Neural cell (in vitro differentiated cells): Measurements from ENCODE around the gene CDH6.

Experiments used
- CTCF ChIP-seq: fragments of 450-650 bp; IDR thresholded peaks from 2 replicates; pipeline ENCODE4 v1.5.1; 2014; ENCODE audit warnings: antibody characterized with exemption, mild to moderate bottlenecking, moderate library complexity; ENCODE audit not compliant: poor library complexity, severe bottlenecking
- EP300 ChIP-seq: fragments of 450-650 bp; conservative IDR thresholded peaks from 2 replicates; pipeline ENCODE4 v1.6.1; 2014; ENCODE audit warnings: antibody characterized with exemption, mild to moderate bottlenecking, moderate library complexity; ENCODE audit not compliant: poor library complexity, severe bottlenecking
- EZH2 ChIP-seq: fragments of 200-600, 300-800 bp; shearing (Covaris generic), sonication (generic); IDR thresholded peaks from 2 replicates; pipeline ENCODE4 v1.6.1; 2014; ENCODE audit warnings: antibody characterized with exemption, low read length, borderline replicate concordance, mild to moderate bottlenecking; ENCODE audit not compliant: insufficient read depth, poor library complexity, severe bottlenecking
- POLR2AphosphoS5 ChIP-seq: IDR thresholded peaks from 2 replicates; pipeline ENCODE4 v1.6.1; 2012
- RAD21 ChIP-seq: fragments of 450-650 bp; conservative IDR thresholded peaks from 2 replicates; pipeline ENCODE4 v1.6.1; 2014; ENCODE audit warnings: antibody characterized with exemption, mild to moderate bottlenecking, moderate library complexity
- TAF1 ChIP-seq: IDR thresholded peaks from 2 replicates; pipeline ENCODE4 v1.6.1; 2012; ENCODE audit warnings: low read depth

GRCh38 chr5:31268256-31268655 lies 74.8 kb downstream of the CDH6 start:
- TF ChIP-seq CTCF (no peak), TAF1 (no peak), EP300 (no peak), EZH2 (no peak), RAD21 (no peak), POLR2AphosphoS5 (no peak)
